ENCODE results near the gene TFRC.
"Not testable (repeated sequence)": the region's sequence is repeated elsewhere in the genome, so short reads cannot be mapped to it uniquely, and the experiment has no call there.

Gene TFRC

DNA sequence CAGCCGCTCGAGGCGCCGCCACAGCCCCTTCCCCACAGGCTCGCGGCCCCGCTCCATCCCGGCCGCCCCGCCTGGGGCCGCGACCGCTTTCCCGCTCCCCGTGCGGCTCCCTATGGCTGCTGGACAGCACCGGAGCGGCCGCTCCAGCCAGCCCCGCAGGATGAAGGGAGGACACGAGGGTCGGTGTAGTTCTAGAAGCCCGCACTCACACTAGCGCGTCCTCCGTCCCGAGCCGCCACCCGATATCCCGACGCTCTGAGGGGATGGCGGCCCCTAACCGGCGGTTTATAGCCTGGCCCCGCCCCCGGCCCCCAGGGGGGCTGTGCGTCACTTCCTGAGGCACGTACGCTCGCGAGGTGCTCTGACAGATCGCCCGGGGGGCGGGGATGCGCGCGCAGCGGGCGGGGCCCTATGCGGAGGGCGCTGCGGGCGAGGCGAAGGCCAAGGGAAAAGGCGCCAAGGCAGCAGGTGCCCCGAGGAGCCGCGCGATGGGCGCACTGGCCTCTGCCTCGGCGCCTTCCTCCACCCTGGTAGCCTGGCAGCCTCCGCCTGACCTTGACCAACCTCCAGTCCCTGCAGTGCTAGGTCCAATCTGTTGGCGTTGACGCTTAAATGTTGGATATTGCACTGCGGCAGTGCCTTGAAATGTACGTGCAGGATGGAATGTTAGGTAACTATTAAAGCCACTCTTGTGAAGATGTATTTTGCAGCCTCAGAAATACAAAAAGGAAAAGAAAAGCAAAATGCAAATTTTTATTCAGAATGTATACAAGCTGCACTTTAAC, at the start of gene TFRC:
TFRC (minus strand) TSS at position 257 of the 785 bp plus-strand sequence. CDS start 4,991 bp downstream, outside the sequence.
- peak; percentile 95 to 96 for DNase-seq

DNA sequence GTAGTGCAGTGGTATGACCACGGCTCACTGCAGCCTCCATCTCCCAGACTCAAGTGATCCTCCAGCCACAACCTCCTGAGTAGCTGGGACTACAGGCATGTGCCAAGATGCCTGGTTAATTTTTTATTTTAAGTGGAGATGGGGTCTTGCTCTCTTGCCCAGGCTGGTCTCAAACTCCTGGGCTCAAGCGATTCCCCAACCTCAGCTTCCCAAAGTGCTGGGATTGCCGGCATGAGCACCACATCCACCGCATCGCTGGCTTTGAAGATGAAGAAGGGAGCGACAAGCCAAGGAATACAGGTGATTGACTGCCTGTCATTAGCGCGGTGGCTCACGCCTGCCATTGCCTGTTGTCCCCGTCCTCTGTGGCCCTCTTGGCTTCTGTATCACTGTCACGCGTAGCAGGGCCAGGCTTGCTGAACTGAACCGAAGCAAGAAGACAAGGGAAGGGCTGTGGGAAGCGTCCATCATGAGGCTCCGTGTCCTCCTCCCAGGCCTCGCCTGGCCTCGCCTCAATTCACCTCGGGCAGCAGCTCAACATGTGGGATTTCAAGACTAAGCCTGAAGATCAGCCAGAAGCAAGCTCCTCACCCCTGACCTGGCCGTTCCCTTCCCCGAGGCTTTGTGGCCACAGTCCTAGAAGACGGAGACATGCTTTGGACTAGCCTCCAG, 46.4 kb upstream of the TFRC start:
- no peak for DNase-seq

DNA sequence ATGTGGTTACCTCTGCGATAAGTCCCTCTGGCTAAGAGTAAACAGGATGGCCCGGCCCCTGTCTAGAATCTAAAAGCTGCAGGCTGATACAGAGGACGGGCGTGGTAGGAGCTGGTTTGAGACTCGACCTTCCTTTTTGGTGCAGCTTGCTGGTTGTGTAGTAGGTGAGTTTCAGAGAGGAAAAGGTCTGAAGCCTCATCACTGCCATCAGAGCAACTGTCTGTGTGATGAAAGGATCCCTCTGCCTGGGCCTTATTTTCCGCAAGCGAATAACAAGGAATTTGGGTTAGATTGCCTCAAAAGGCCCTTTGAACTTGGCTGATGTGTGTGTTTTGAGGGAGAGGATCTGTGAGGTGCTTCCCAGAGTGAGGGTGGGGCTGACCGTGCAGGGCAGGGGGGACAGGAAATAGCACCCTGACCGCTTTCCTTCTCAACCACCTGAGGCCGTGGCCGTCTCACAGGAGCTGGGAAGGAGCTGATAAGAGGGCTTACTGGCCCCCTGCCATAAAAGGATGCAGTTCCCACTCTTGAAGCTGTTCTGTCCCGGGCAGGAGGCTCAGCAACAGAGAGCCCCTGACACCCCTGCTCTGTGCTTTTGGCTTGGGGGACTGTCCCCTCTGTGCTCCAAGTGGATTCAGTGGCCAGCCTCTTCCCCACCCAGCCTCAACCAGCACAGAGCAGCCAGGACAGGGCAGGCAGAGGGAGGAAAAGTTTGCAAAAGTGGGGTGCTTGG, 45.6 kb upstream of the TFRC start:
- DNase-seq = peak in 1 of 2 donors; percentile 9

DNA sequence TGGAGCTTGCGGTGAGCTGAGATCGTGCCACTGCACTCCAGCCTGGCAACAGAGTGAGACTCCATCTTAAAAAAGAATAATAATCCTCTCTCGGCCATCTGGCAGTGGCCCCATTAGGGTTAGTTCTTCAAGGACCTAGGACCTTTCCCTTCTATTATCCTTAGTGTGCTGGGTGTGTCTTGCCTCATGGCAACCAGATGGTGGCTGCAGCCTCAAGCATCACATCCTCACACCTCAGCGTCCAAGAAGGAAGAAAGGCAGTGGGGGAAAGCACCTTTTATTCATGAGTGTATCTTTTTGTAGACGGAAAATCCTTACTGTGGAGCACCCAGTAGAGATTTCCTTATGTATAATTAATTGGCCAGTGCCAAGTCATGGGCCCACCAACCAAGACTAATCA, 42.7 kb upstream of the TFRC start:
- no peak for DNase-seq

DNA sequence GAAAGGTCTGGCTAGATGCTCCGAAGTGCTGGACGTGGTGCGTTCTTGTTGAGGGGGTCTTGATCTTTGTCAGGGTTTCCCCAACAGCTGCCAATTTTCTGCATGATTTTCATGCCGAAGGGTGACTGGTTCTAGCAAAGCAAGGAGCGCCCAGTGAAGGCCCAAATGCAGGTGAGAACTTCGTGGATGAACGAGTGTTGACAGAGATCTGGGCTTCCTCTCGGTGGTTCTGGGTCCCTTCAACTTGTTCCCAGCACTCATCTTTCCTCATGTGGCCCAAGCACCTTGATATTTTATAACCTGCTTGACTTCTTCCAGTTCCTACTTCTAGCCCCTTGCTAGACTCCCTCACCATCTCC, 40.8 kb upstream of the TFRC start:
- DNase-seq = no peak

DNA sequence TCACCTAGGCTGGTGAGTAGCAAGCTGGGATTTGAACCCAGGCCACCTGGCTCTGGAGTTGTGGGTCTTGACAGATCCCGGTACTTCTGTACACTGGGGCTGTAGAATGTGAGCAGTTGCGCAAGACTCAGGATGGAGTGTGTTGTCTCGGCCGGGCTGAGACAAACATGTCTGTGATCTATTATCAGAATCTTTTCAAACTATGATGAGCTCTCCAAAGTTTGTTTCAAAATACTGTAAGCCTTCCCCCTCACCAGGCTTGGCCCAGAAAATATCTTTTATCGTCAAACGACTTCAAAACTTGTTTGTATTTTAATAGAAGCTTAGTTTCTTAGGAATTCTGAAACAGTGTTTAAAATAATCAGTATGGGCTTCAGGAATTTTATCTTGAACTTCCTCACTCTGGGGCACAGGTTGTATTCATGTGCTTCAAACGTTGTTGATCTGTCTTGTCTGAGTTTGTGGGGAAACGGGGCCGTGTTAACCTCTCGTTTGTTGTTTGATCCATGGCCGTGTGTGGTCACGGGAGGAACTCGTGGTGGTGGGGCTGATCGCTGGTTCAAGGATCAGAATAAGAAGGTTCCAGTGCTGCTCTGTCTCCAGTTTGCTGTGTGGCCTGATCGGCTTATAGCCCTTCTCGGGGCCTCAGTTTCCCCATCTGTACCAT, 40.3 kb upstream of the TFRC start:
- no peak for DNase-seq

DNA sequence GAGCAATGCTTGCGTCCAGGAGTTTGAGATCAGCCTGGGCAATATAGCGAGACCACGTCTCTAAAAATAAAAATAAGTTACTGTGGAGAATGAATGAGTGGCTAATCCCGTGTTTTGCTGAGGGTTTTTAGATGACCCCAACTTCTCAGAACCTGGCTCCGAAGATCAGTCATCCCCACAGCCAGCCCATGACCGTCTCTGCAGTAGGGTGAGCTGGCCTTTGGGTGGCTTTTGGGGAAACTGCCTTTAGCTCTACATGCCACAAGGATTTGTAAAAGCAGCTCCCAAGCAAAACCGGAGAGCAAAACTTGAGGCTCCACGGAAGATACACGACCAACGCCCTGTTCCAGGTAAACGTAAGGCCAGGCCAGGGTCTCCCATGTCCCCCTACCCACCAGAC, 39.2 kb upstream of the TFRC start:
- no peak for DNase-seq

DNA sequence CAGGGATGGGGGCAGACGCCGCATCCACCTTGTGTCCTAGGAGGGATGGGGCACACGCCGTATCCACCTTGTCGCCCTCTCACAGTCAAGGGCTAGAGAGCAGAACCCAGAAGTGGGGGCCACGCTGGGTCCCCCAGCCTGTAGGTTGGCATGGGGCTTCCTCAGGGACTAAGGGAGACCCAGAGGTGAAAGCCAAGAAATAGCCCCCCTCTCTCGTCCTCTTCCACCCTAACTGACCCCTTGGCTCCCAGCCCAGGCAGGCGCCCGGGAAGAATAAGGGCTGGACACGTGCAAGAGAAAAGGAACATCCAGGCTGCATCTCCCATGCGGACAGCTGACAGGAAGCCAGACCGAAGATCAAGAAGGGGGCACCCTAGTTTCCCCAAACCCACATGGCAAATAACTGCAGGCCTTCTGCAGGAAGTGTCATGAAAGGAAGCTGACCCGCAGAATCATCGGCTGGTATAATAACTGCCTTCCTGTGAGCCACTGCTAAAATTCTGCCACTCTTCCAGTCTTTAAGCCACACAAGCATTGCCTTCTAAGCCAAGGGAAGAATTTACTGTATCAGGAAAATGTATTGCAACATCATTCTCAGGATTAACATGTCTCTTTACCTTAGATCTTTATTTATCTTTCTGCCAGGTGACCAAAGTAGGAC, 38.5 kb upstream of the TFRC start:
- no peak for DNase-seq

DNA sequence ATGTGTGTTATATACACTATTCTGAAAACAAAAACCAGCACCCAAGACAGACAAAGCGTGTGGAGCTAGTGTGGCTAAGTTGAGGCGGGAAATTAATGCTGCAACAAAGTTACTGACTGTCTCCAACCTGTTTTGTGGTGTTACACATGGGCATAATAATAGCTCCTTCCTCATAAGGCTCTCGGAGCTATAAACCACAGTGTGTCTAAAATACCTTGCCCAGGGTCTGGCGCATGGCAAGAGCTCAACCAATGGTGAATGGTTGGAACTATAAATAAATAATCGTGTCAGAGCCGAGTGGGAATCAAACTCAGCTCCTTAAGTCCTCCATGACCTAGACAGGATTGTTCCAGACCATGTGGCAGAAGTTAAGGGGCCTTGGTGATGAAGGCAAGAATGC, 35.9 kb upstream of the TFRC start:
- no peak for DNase-seq

DNA sequence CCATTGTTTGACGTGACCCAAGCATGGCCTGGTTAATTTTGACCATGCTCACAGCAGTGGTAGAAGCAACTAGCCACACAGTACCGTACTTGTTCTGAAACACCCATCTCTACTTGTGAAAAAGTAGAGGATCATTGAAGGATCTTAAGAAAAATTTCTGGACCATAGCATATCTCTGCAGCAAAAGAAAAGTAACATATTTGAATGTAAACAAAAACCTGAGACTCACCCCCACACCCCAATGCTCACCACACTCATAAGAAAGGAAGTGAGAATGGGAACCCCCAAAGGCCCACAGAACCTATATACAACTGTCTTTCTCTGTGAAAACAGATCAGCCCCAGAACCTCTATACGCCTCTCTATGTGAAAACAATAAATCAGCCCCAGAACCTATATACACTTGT, 33.8 kb upstream of the TFRC start:
- no peak for DNase-seq

DNA sequence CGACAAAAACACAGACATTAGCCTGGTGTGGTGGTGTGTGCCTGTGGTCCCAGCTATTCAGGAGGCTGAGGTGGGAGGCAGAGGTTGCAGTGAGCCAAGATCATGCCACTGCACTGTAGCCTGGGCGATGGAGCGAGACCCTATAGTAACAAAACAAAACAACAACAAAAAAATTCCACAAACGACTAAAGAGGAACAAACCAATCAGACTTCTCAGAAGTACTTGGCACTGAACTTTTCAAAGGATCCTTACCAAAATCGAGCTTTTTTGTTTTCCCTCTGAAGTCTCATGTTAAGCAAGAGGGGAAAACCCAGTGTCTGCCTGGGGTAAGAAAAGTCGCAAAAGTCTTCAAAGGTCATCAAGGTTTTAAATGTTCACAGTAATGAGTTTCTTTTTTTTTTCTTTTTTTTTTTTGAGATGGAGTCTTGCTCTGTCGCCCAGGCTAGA, 30.1 kb upstream of the TFRC start:
- peak in 1 of 2 donors; percentile 19 for DNase-seq

DNA sequence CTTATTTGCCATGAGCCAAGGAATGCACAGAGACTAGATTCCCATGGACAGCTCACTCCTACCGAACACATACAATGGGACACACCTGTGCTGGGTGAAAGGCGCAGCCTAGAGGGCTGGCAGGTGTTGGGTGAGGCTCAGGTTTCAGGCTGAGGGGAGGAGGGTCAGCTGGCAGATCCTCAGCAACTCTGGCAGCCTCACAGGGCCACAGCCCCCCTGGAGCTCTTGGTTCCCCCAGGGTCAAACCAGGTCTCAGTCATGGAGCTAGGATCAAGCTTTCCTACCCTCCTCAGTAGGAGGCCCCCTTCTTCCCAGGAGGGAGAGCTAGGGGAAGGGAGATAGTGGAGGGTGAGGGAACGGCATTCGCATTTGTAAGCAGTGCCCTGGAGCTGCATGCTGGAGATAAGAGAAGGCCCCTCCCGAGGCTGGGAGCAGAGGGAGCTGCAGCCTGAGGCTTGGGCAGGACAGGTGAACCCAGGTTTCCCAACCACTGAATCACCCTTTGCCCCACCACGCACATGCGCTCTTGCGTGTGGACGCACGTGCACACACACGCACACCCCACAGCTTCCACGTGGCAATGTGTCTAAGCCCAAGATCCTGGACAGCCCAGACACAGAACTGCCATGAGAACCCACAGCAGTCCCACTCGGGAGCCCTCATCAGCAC, 26.3 kb upstream of the TFRC start:
- no peak for DNase-seq

DNA sequence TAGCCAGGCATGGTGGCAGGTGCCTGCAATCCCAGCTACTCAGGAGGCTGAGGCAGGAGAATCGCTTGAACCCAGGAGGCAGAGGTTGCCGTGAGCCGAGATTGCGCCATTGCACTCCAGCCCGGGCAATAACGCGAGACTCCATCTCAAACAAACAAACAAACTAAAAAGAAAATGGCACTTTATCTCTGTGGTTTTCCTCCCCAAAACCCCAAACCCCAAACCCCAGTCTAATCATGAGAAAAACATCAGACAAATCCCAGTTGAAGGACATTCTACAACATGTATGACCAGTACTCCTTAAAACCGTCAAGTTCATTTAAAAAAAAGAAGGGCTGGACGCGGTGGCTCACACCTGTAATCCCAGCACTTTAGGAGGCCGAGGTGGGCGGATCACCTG, 22.8 kb upstream of the TFRC start:
- DNase-seq = not testable (repeated sequence)

DNA sequence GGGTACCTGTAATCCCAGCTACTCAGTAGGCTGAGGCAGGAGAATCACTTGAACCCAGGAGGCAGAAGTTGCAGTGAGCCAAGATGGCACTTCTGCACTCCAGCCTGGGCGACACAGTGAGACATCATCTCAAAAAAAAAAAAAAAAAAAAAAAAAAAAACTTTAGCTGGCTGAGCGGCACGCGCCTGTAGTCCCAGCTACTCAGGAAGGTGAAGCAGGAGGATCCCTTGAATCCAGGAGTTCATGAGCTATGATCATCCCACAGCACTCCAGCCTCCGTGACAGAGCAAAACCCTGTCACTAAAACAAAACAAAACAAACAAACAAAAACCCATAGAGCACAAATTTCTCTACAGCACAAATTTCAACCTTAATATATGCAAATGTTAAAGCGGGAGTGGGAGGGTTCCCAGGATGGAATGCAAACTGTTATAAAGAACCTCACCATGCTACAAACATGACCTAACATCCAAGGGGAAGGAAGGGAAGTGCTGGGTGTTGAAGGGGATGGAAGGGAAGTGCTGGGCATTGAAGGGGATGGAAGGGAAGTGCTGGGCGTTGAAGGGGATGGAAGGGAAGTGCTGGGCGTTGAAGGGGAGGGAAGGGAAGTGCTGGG, 16.6 kb upstream of the TFRC start:
- DNase-seq = not testable (repeated sequence)

DNA sequence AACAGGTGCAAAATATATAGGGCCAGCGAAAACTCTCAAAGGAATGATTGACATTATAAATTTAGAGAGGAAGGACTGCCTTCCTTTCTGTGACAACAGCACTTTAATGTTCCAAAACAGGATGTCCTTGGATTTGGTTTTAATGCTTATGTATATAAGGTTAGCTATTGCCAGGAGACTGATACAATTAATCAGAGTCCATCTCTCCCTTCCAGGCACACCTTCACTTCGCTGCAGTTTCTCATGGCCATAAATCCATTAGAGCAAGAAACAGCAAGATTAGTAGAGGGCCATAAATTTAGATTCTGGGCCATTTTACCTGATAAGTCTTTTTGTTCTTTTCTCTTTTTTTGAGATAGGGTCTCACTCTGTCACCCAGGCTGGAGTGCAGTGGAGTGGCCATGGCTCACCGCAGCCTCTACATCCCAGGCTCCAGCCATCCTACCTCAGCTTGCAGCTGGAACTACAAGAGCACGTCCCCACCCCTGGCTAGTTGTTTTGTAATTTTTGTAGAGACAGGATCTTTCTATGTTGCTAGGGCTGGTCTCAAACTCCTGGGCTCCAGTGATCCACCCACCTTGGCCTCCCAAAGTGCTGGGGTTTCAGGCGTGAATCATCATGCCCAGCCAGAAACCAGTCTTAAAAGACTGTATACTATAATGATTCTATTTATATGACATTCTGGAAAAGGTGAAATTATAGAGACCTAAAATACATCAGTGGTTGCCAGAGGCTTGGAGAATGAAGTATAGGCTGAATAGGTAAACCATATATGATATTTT, 15.7 kb upstream of the TFRC start:
- no peak for DNase-seq

DNA sequence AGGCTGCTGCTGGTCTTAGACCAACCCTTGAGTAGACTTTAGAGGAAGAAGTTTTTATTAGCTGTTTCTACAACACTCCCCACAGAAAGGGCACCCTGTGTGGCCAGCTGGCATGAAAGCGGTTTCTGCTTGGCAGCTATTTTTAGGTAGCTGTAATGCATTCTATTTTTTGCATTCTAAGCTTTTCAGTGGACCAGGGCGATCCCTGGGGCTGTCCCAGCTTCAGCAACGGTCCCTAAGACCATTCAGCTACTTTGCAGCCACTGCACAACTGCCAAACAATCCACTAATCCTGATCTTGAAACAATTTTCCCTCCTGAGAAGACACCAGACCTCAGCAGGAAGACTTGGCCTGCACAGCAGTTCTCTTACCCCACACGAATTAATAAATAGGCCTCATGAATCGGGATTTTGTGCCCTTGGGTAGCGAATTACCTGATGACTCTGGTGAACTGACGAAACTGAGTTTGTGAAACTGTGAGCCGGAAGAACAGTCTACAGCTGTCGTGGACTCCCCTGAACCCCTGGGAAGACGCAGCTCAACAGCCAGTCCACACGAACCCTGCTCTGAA, 14.6 kb upstream of the TFRC start:
- DNase-seq = no peak

DNA sequence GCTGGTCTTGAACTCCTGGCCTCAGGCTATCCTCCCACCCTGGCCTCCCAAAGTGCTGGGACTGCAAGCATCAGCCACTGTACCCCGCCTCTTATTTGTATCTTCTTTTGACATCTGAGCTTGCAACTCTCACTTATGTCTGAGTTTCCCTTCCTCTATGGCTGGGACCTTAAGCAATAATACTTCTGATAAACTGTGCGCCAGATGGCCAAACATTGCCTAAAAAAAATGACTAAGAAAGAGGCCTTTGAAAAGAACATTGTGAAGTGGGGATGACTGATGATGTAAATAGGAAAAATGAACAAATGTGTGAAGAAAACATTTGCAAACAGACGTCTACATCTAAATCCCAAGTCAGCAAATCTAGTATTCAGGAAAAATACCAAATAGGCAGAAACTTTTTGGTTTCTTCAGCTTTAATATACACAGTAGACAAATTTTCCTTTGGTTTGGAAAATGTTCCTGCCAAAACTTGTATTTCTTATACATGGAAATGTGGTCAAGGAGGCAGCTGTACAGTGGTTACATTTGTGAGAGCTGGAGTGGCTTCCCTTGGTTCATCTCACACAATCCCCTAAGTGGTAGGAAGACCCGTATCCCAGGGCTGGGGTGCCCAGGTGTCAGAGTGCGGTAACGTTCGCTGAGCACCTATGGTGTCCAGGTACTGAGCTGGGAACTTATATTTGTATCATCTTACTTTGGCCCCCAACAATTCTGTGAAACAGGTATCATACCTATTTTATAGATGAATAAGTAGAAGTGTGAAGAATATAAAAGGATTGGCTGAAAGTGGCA, 11.6 kb upstream of the TFRC start:
- no peak for DNase-seq

DNA sequence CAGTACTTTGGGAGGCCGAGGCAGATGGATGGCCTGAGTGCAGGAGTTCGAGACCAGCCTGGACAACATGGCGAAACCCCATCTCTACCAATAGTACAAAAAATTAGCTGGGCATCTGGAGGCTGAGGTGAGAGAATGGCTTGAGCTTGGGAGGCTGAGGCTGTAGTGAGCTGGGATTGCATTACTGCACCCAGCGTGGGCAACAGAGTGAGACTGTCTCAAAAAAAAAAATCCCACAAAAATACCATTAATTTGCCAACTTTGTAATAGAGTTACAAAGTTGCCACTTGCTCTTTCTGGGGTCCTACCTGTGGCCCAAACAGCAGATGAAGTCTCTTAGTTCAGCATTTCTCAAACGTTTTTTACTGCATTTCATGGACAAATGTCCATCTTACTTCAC, 6.0 kb upstream of the TFRC start:
- no peak for DNase-seq

DNA sequence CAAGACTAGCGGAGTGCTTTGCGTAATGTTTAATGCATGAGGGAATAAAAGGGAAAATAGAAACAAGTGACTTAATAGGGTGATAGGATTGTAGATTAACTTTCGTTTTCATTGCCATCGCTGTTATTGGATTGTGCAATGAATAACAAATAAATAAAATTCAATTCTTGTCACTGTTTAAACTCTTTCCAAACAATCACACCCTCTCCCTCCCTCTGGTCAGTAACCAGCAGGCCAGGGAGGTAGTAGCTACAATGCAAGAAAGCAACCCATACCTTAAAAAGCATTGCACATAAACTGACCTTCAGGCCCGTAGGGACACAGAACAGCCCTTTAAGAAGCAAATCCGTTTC, 705 bp upstream of the TFRC start:
- DNase-seq = no peak

Measured in activated CD4-positive, alpha-beta T cell treated with anti-CD3 and anti-CD28 coated beads for 4 hours (primary cell).